Activated T-helper 2 cell treated with anti-CD3 and anti-CD28 coated beads, Interferon-gamma antibody, Interleukin-2, Interleukin-4, amounts not matched to agents 10 μg/mL and 5 μg/mL and 100 μg/mL, durations not matched to agents 14 hours and 24 hours and 36 hours (primary cell): ENCODE data around the gene SPAG16. TPM values are rescaled to one million over a fixed set of nuclear protein-coding genes. Genes with fewer than 3 reads are reported as not detected.

Experiments
- DNase-seq: peaks from one replicate; pipeline ENCODE4 v3.0.0; 2021; ENCODE audit warnings: low spot score
- H3K27ac Mint-ChIP-seq: one replicate; pipeline ENCODE4 v1.8.0; 2021; ENCODE audit warnings: mixed read lengths
- H3K27me3 Mint-ChIP-seq: one replicate; pipeline ENCODE4 v1.8.0; 2021; ENCODE audit warnings: low read depth, mixed read lengths
- H3K36me3 Mint-ChIP-seq: one replicate; pipeline ENCODE4 v1.8.0; 2021; ENCODE audit warnings: low read depth, mixed read lengths
- H3K4me1 Mint-ChIP-seq: one replicate; pipeline ENCODE4 v1.8.0; 2021; ENCODE audit warnings: low read depth, mixed read lengths
- H3K4me3 Mint-ChIP-seq: one replicate; pipeline ENCODE4 v1.8.0; 2021; ENCODE audit warnings: low read depth, mild to moderate bottlenecking, moderate library complexity, mixed read lengths
- H3K9me3 Mint-ChIP-seq: one replicate; pipeline ENCODE4 v1.8.0; 2021; ENCODE audit warnings: mixed read lengths
- intact Hi-C: fragments of 100-400 bp; cut with micrococcal nuclease; formaldehyde crosslinking; loops from one replicate; pipeline ENCODE4 v1.15.1; 2023
- total RNA-seq: library from RNA; stranded (reverse); gene quantifications from 2 replicates; pipeline ENCODE4 v1.2.3, GENCODE V29; 2022

The SPAG16 gene
- total RNA-seq, 1 donor from 2014 or later: 7.5 TPM

- no peaks in the 10 kb centered on the region for H3K27me3 Mint-ChIP-seq
- H3K36me3 Mint-ChIP-seq: no peaks in the 10 kb centered on the region
- H3K4me3 Mint-ChIP-seq: no peak overlapping the region
- no peak for DNase-seq
- no peaks in the 10 kb centered on the region for H3K4me1 Mint-ChIP-seq
- no peaks in the 10 kb centered on the region for H3K9me3 Mint-ChIP-seq
- H3K27ac Mint-ChIP-seq: no peak overlapping the region
- intact Hi-C loops: no loop called here
Observed at GRCh38 chr2:214185546-214185945, 901.3 kb downstream of the SPAG16 start.

- no peak for DNase-seq
Observed at GRCh38 chr2:214192711-214193110, 908.4 kb downstream of the SPAG16 start.

GRCh38 chr2:214193943-214194342, 909.7 kb downstream of the SPAG16 start:
- H3K27ac Mint-ChIP-seq: no peak overlapping the region
- no peaks in the 10 kb centered on the region for H3K27me3 Mint-ChIP-seq
- H3K36me3 Mint-ChIP-seq: no peaks in the 10 kb centered on the region
- DNase-seq: no peak
- intact Hi-C loops: no loop called here
- no peak overlapping the region for H3K4me3 Mint-ChIP-seq
- no peaks in the 10 kb centered on the region for H3K4me1 Mint-ChIP-seq
- no peaks in the 10 kb centered on the region for H3K9me3 Mint-ChIP-seq

More at GRCh38 chr2:214192711-214193110, 908.4 kb downstream of the SPAG16 start:
- no peaks in the 10 kb centered on the region for H3K36me3 Mint-ChIP-seq
- no peaks in the 10 kb centered on the region for H3K9me3 Mint-ChIP-seq
- intact Hi-C loops: no loop called here
- H3K27ac Mint-ChIP-seq: no peak overlapping the region
- no peaks in the 10 kb centered on the region for H3K27me3 Mint-ChIP-seq
- H3K4me1 Mint-ChIP-seq: no peaks in the 10 kb centered on the region
- no peak overlapping the region for H3K4me3 Mint-ChIP-seq

GRCh38 chr2:214196260-214196659, 912.0 kb downstream of the SPAG16 start:
- no peaks in the 10 kb centered on the region for H3K4me1 Mint-ChIP-seq
- H3K27me3 Mint-ChIP-seq: no peaks in the 10 kb centered on the region
- no peaks in the 10 kb centered on the region for H3K36me3 Mint-ChIP-seq
- DNase-seq: no peak
- H3K27ac Mint-ChIP-seq: no peak overlapping the region
- no peak overlapping the region for H3K4me3 Mint-ChIP-seq
- intact Hi-C loops: no loop called here
- H3K9me3 Mint-ChIP-seq: no peaks in the 10 kb centered on the region

- Mint-ChIP-seq H3K27ac (no peak overlapping the region), H3K9me3 (no peaks in the 10 kb centered on the region), H3K4me1 (no peaks in the 10 kb centered on the region), H3K4me3 (no peak overlapping the region), H3K36me3 (no peaks in the 10 kb centered on the region), H3K27me3 (no peaks in the 10 kb centered on the region)
- DNase-seq: no peak
- intact Hi-C loops: no loop called here
Observed at GRCh38 chr2:214201892-214202291, 917.6 kb downstream of the SPAG16 start.

- DNase-seq: no peak
- no peak overlapping the region for H3K27ac Mint-ChIP-seq
- H3K4me3 Mint-ChIP-seq: no peak overlapping the region
- H3K27me3 Mint-ChIP-seq: no peaks in the 10 kb centered on the region
- intact Hi-C loops: no loop called here
- H3K36me3 Mint-ChIP-seq: no peaks in the 10 kb centered on the region
- H3K4me1 Mint-ChIP-seq: no peaks in the 10 kb centered on the region
- H3K9me3 Mint-ChIP-seq: no peaks in the 10 kb centered on the region
Observed at GRCh38 chr2:214203214-214203613, 919.0 kb downstream of the SPAG16 start.

- H3K36me3 Mint-ChIP-seq: no peaks in the 10 kb centered on the region
- H3K9me3 Mint-ChIP-seq: no peaks in the 10 kb centered on the region
- no peak for DNase-seq
- intact Hi-C loops: no loop called here
- no peak overlapping the region for H3K4me3 Mint-ChIP-seq
- no peaks in the 10 kb centered on the region for H3K27me3 Mint-ChIP-seq
- no peak overlapping the region for H3K27ac Mint-ChIP-seq
- no peaks in the 10 kb centered on the region for H3K4me1 Mint-ChIP-seq
Observed at GRCh38 chr2:214203744-214204289, 919.6 kb downstream of the SPAG16 start.

GRCh38 chr2:214215107-214215506, 930.8 kb downstream of the SPAG16 start:
- DNase-seq: no peak
- Mint-ChIP-seq H3K27ac (no peak overlapping the region), H3K4me1 (no peaks in the 10 kb centered on the region)

GRCh38 chr2:214217136-214217535, 932.9 kb downstream of the SPAG16 start:
- no peaks in the 10 kb centered on the region for H3K27me3 Mint-ChIP-seq
- no peaks in the 10 kb centered on the region for H3K4me1 Mint-ChIP-seq

More at GRCh38 chr2:214215107-214215506, 930.8 kb downstream of the SPAG16 start:
- Mint-ChIP-seq H3K9me3 (no peaks in the 10 kb centered on the region), H3K27me3 (no peaks in the 10 kb centered on the region), H3K36me3 (no peaks in the 10 kb centered on the region), H3K4me3 (no peak overlapping the region)
- intact Hi-C loops: no loop called here

GRCh38 chr2:214217599-214217998, 933.3 kb downstream of the SPAG16 start:
- H3K27ac Mint-ChIP-seq: no peak overlapping the region
- no peaks in the 10 kb centered on the region for H3K9me3 Mint-ChIP-seq

More at GRCh38 chr2:214217136-214217535, 932.9 kb downstream of the SPAG16 start:
- intact Hi-C loops: no loop called here
- H3K36me3 Mint-ChIP-seq: no peaks in the 10 kb centered on the region
- no peak for DNase-seq
- no peak overlapping the region for H3K4me3 Mint-ChIP-seq
- no peaks in the 10 kb centered on the region for H3K9me3 Mint-ChIP-seq
- H3K27ac Mint-ChIP-seq: no peak overlapping the region

GRCh38 chr2:214220251-214220650, 936.0 kb downstream of the SPAG16 start:
- intact Hi-C loops: no loop called here
- H3K4me3 Mint-ChIP-seq: no peak overlapping the region
- no peaks in the 10 kb centered on the region for H3K9me3 Mint-ChIP-seq
- no peaks in the 10 kb centered on the region for H3K4me1 Mint-ChIP-seq
- no peak for DNase-seq
- H3K36me3 Mint-ChIP-seq: no peaks in the 10 kb centered on the region
- H3K27me3 Mint-ChIP-seq: no peaks in the 10 kb centered on the region
- H3K27ac Mint-ChIP-seq: no peak overlapping the region

More at GRCh38 chr2:214217599-214217998, 933.3 kb downstream of the SPAG16 start:
- H3K36me3 Mint-ChIP-seq: no peaks in the 10 kb centered on the region
- H3K27me3 Mint-ChIP-seq: no peaks in the 10 kb centered on the region
- intact Hi-C loops: no loop called here
- no peak for DNase-seq
- H3K4me1 Mint-ChIP-seq: no peaks in the 10 kb centered on the region
- H3K4me3 Mint-ChIP-seq: no peak overlapping the region

- H3K4me1 Mint-ChIP-seq: no peaks in the 10 kb centered on the region
- no peaks in the 10 kb centered on the region for H3K36me3 Mint-ChIP-seq
- H3K27ac Mint-ChIP-seq: no peak overlapping the region
- intact Hi-C loops: no loop called here
- DNase-seq: no peak
- no peaks in the 10 kb centered on the region for H3K9me3 Mint-ChIP-seq
- H3K27me3 Mint-ChIP-seq: no peaks in the 10 kb centered on the region
- H3K4me3 Mint-ChIP-seq: no peak overlapping the region
Observed at GRCh38 chr2:214226061-214226460, 941.8 kb downstream of the SPAG16 start.

GRCh38 chr2:214232271-214232670, 948.0 kb downstream of the SPAG16 start:
- Mint-ChIP-seq H3K9me3 (no peaks in the 10 kb centered on the region), H3K27me3 (no peaks in the 10 kb centered on the region)
- intact Hi-C loops: no loop called here

GRCh38 chr2:214233164-214233563, 948.9 kb downstream of the SPAG16 start:
- H3K36me3 Mint-ChIP-seq: no peaks in the 10 kb centered on the region
- no peaks in the 10 kb centered on the region for H3K27me3 Mint-ChIP-seq
- H3K4me1 Mint-ChIP-seq: no peaks in the 10 kb centered on the region
- H3K9me3 Mint-ChIP-seq: no peaks in the 10 kb centered on the region
- no peak overlapping the region for H3K4me3 Mint-ChIP-seq
- H3K27ac Mint-ChIP-seq: no peak overlapping the region
- no peak for DNase-seq
- intact Hi-C loops: no loop called here

More at GRCh38 chr2:214232271-214232670, 948.0 kb downstream of the SPAG16 start:
- Mint-ChIP-seq H3K36me3 (no peaks in the 10 kb centered on the region), H3K27ac (no peak overlapping the region), H3K4me3 (no peak overlapping the region), H3K4me1 (no peaks in the 10 kb centered on the region)
- no peak for DNase-seq
